Anterior cingulate cortex (tissue), 58 donors: Measurements from ENCODE around the gene ZNF275.
"Not testable (repeated sequence)": the region's sequence is repeated elsewhere in the genome, so short reads cannot be mapped to it uniquely, and the experiment has no call there.

Experiments
- DNase-seq, 58 donors: peaks; one replicate each; lab custom pipeline; 2025; lab: John Stamatoyannopoulos, UW

ZNF275 gene, protein sequence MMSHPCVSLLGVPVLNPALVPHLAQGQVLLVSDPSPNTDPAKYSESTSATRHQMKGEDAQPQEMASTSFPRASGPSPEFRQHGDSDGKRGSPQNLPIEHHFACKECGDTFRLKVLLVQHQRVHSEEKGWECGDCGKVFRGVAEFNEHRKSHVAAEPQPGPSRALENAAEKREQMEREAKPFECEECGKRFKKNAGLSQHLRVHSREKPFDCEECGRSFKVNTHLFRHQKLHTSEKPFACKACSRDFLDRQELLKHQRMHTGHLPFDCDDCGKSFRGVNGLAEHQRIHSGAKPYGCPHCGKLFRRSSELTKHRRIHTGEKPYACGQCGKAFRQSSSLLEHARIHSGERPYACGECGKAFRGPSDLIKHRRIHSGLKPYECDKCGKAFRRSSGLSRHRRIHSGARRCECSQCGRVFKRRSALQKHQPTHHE

DNA sequence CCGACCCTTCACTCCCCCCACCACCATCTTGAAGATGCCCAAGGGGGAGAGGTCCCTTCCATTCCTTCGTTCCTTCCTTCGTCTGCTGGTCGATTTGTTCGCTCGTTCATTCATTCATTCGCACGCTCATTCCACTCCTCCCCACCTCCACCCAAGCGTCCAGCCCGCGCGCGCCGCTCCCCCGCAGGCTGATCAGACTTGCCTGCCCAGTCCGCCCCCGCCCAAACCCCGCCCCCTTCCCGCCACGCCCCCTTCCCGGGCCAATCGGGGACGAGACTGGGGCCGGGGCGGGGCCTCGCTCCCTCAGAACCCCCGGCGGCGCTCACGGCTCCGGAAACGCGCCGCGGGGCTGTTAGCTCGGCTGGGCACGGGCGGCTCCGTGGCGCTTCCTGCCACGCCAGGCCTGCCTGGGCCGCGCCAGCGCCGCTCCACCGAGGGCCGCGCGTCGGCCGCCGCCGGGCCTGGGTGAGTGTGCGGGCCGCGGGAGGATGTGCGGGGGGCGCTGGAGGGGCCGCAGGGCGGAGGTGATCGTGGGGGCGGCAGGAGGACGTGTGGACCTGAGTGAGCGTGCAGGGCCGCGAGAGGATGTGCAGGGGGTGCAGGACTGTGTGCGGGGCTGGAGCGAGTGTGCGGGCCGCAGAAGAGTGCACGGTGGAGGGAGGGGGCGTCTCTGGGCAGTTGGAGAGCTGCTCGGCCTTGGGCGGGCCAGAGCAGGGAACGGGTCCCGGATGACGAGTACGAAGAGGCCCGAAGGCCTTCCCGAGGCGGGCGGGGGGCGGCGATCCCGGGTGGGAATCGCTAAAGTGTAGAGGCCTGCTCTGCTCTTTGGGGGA lies at the start of gene ZNF275:
Gene ZNF275, plus strand, starts transcription at position 333 of the 833 bp plus-strand sequence. CDS start 2,527 bp downstream, outside the sequence.
- peak in 57 of 58 donors; percentile 7 to 85 (median 69) for DNase-seq

GRCh38 chrX:153285678-153286077 lies 48.3 kb upstream of the ZNF275 start:
- DNase-seq = not testable (repeated sequence)

GRCh38 chrX:153288807-153289206 lies 45.1 kb upstream of the ZNF275 start:
- DNase-seq = not testable (repeated sequence)

DNA sequence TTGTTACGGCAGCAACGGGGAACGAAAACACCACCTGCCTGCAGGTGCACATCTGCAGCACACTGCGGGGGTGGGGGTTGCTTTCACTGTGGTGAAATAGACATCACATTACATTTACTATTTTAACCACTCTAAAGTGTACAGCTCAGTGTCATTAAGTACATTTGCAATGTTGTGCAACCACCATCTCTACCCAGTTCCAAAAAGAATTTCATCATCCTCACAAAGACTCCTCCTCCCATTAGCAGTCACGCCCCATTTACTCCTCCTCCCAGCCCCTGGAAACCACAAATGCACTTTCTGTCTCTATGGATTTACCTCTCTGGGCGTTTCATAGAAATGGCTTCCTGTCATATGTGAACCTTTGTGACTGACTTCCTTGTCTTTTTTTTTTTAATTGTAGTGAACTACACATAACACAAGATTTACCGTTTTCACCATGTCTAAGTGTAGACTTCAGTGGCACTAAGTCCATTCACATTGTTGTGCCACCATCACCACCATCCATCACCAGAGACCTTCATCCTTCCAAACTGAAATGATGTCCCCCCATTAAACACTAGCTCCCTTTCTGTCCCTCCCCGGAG lies 40.4 kb upstream of the ZNF275 start:
- DNase-seq = not testable (repeated sequence)

- DNase-seq = no peak
These were observed 36.6 kb upstream of the ZNF275 start for GRCh38 chrX:153297376-153297775.

- DNase-seq = no peak
These were observed 34.1 kb upstream of the ZNF275 start for GRCh38 chrX:153299855-153300254.

DNA sequence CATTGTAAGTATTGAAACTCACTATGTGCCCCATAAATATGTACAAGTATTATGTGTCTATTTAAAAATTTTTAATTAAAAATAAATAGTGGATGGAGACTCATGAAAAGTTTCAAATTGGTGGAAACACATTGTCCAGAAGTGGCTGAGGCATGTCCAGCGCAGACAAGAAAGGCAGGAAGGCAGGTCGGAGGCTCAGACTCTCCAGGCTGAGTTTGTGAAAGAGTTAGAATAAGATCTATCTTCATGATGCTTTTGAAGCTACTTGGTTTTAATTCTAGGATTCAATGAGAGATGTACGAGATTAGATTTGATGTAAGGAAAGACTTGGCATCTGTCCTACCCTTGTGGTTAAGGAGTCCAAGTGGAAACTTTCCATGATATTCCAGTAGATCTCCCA lies 32.2 kb upstream of the ZNF275 start:
- DNase-seq = no peak

DNA sequence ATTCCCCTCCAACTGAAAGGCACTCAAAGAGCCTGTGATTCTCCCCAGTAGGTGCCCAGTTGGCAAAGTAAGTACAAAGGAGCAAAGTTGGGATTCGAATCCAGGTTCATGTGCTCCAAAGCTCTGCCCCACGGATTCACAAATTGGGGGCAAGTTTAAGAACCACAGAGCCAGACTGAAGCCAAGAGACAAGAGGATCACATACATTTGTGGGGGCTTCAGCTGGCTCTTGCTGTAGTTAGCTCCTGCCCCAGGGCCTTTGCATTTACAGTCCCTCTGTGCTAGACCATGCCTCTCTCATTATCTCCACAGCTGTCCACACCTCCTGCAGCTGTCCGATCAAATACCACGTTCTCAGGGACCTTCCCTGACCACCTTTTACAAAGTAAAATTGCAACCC lies 31.2 kb upstream of the ZNF275 start:
- no peak for DNase-seq

DNA sequence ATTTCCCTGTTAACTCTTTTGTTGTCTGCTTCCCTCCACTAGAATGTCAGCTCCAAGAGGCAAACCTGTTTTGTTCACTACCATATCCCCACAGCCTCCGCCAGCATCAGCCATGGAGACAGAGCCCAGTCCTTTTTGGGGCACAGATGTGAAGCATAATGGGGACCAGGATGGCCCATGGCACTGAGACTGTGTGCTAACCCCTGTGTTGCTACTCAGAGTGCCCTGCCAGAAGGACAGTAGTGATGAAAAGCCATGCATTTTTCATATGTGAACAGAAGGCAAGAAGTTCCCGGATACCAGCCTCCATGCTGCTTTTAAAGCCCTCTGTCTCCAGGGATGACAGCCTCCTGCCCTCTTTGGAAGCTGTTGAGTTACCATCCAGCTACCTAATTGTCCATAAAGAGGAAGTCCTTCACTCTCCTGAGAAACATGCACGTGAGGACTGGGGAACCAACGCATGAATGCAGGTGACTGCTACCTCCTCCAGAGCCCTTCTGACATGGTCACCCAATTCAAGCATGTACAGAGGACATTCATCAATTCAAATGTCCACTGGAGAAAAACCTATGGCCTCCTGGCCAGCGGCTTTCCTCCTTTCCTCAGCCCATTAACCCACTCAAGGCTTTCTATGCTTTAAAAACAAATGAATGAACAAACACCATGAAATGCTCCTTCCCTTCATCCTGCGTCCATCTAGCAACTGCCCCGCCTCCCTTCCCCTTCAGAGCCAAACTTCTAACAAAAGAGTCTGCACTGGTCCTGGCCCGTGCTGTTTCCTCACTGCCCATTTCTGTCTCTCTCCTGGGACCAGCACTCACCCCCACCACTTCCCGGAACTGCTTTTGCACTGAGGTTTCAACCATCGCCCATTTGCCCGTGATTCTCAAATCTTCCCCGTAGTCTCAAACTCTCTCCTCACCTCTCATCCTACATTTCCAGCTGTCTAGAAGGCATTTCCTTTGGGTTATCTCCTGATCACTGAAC lies 30.4 kb upstream of the ZNF275 start:
- DNase-seq = no peak

- no peak for DNase-seq
These were observed 28.8 kb upstream of the ZNF275 start for GRCh38 chrX:153304988-153305736.

DNA sequence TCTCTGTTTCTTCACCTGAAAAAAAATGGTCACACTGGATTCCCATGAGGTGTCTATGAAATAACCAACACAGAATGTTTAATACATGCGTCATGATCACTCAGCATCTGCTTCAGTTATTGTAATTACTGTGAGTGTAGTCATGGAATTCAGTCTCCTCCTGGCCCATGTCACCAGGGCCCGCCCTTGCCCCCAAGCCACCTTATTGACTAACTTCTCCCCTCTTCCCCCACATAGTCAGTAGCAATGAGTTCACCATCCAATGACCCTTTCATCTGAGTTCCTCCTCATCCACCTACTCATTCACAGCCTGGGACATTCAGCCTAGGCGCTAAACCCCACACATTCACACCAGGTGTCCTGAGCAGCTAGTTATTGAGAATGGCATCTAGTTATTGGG lies 28.0 kb upstream of the ZNF275 start:
- DNase-seq = no peak

- no peak for DNase-seq
These were observed 27.3 kb upstream of the ZNF275 start for GRCh38 chrX:153306527-153307115.

GRCh38 chrX:153307276-153308178 lies 26.4 kb upstream of the ZNF275 start:
- no peak for DNase-seq

GRCh38 chrX:153310901-153311300 lies 23.1 kb upstream of the ZNF275 start:
- no peak for DNase-seq

GRCh38 chrX:153312041-153312440 lies 21.9 kb upstream of the ZNF275 start:
- DNase-seq = no peak

DNA sequence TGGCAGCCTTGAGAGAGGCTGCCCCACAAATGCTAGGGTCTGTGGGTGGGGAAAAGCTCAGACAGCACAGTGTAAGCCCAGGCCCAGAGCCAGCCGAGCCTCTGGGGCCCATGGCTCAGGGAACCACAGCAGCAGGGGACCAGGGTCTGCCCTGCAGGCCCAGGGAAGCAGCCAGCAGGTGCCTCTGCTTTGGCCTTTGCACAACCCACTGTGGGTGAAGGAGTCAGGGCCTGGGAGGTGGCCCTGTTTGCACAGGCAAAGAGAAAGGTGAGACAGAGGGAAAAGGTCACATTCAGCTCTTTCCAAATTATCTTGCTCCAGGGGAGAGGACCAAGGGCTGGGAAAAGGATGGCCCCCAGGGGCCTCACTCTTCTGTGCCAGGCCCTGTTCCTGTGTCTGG lies 21.1 kb upstream of the ZNF275 start:
- DNase-seq = no peak

DNA sequence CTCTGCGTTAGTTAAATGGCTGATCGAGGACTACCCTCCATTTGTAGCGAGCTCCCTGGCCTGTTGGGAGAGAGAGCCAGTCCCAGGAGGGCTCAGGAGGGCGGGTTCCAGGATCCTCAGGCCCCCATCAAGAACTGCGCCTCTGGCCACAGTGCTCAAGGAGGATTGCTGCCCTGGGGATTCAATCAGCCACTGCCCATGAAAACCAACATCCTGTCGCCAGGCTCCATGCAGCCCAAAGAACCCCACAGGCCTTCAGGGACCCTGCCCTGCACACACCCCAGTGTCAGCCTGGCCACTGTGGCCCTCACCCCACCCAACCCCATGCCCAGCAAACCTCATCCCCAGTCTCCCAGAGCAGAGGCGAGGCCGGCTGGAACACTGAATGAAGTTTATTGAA lies 16.6 kb upstream of the ZNF275 start:
- DNase-seq = no peak
